ENCODE measurements around the gene TNIK.

GRCh38 chr3:171018156-171018935 is 441.9 kb downstream of the TNIK start:
- TF ChIP-seq, protein P1, sequence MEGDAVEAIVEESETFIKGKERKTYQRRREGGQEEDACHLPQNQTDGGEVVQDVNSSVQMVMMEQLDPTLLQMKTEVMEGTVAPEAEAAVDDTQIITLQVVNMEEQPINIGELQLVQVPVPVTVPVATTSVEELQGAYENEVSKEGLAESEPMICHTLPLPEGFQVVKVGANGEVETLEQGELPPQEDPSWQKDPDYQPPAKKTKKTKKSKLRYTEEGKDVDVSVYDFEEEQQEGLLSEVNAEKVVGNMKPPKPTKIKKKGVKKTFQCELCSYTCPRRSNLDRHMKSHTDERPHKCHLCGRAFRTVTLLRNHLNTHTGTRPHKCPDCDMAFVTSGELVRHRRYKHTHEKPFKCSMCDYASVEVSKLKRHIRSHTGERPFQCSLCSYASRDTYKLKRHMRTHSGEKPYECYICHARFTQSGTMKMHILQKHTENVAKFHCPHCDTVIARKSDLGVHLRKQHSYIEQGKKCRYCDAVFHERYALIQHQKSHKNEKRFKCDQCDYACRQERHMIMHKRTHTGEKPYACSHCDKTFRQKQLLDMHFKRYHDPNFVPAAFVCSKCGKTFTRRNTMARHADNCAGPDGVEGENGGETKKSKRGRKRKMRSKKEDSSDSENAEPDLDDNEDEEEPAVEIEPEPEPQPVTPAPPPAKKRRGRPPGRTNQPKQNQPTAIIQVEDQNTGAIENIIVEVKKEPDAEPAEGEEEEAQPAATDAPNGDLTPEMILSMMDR (IDR thresholded peaks at IDR 0.05), result no peak
- no peak for TF ChIP-seq POLR2A (IDR thresholded peaks at IDR 0.05)

Data from uterus (tissue), 2 donors.